Measurements from ENCODE around the gene MAFG. TPM values are rescaled to one million over a fixed set of nuclear protein-coding genes. Genes with fewer than 3 reads are reported as not detected.
A peak's percentile ranks its signal among the peaks of the same experiment; 100 is the strongest.

The MAFG gene
- total and polyA plus RNA-seq, 2 of the 13 experiments (the other 11 are each of a cell fraction or from before 2014, with no cell fraction given) = 14.5 to 20.0 TPM

DNA sequence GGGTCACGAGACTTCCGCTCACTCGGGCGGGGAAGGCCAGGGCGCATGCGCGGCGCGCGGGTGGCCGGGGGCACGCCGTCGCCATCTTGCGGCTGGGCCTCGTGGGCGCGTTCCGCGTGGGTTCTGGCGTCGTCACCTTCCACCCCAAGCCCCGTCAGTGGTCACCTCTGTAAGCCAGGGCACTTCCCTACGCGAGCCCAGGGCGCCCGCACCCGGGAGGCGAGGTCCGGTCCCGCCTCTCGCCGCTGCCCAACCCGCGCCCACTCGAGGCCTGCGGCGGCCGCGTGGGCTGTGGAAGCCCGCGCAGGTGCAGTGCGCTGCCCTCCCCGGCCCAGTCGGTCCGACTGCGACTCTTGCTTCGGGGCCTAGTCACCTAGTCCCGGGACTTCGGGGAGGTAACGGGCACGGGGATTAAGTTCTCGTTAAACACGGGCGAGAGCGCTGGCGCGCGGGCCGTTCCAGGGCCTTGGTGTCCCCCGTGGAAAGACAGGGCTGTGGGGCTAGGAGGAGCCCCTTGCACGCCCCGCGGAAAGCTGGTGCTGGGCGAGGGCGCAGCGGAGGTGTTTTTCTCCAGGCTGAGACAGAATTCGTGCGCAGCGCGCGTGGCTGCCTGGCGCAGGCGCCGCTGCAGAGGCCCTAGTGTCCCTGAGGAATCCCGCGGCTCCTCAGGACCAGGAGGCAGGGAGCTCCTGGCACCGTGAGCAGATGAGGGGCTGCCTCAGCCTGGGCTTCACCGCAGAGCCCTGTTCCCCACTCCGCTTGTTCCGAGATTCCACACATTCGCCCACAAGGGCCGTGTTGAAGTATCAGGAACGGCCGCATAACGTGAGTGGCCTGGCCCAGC, 55.9 kb downstream of the MAFG start (continued):
- TF ChIP-seq, protein P1, sequence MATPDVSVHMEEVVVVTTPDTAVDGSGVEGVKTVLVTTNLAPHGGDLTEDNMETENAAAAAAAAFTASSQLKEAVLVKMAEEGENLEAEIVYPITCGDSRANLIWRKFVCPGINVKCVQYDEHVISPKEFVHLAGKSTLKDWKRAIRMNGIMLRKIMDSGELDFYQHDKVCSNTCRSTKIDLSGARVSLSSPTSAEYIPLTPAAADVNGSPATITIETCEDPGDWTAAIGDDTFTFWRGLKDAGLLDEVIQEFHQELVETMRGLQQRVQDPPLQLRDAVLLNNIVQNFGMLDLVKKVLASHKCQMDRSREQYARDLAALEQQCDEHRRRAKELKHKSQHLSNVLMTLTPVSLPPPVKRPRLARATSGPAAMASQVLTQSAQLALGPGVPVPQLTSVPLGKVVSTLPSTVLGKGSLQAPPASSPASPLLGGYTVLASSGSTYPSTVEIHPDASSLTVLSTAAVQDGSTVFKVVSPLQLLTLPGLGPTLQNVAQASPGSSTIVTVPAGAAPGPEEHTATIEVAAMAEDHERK (CRISPR knock-in tag; IDR thresholded peaks at IDR 0.05; ENCODE audit: low read depth) = peak; percentile 70
- peak; percentile 74 for TF ChIP-seq ZZZ3 (CRISPR knock-in tag; IDR thresholded peaks at IDR 0.05; ENCODE audit: borderline replicate concordance)
- TF ChIP-seq, protein P2, sequence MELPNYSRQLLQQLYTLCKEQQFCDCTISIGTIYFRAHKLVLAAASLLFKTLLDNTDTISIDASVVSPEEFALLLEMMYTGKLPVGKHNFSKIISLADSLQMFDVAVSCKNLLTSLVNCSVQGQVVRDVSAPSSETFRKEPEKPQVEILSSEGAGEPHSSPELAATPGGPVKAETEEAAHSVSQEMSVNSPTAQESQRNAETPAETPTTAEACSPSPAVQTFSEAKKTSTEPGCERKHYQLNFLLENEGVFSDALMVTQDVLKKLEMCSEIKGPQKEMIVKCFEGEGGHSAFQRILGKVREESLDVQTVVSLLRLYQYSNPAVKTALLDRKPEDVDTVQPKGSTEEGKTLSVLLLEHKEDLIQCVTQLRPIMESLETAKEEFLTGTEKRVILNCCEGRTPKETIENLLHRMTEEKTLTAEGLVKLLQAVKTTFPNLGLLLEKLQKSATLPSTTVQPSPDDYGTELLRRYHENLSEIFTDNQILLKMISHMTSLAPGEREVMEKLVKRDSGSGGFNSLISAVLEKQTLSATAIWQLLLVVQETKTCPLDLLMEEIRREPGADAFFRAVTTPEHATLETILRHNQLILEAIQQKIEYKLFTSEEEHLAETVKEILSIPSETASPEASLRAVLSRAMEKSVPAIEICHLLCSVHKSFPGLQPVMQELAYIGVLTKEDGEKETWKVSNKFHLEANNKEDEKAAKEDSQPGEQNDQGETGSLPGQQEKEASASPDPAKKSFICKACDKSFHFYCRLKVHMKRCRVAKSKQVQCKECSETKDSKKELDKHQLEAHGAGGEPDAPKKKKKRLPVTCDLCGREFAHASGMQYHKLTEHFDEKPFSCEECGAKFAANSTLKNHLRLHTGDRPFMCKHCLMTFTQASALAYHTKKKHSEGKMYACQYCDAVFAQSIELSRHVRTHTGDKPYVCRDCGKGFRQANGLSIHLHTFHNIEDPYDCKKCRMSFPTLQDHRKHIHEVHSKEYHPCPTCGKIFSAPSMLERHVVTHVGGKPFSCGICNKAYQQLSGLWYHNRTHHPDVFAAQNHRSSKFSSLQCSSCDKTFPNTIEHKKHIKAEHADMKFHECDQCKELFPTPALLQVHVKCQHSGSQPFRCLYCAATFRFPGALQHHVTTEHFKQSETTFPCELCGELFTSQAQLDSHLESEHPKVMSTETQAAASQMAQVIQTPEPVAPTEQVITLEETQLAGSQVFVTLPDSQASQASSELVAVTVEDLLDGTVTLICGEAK (IDR thresholded peaks at IDR 0.05) = no peak
- TF ChIP-seq, protein P2 (CRISPR knock-in tag; IDR thresholded peaks at IDR 0.05) = peak; percentile 83; the same call in 1 of the 2 replicates
- TF ChIP-seq JUND (CRISPR knock-in tag; IDR thresholded peaks at IDR 0.05) = peak; percentile 84
- no peak for TF ChIP-seq DPF2 (CRISPR knock-in tag; IDR thresholded peaks at IDR 0.05; ENCODE audit: borderline replicate concordance, low read depth)
- peak; percentile 46; the same call in 1 of the 2 replicates for TF ChIP-seq NAIF1 (CRISPR knock-in tag; IDR thresholded peaks at IDR 0.05; ENCODE audit: borderline replicate concordance)
- peak in 1 of 2 experiments; percentile 10; a peak in 1 of 4 replicates for TF ChIP-seq NR2F1 (CRISPR knock-in tag; IDR thresholded peaks at IDR 0.05)
- TF ChIP-seq HOXA9 (CRISPR knock-in tag; IDR thresholded peaks at IDR 0.05; ENCODE audit: borderline replicate concordance) = peak; percentile 98
- no peak for TF ChIP-seq MTF2 (CRISPR knock-in tag; IDR thresholded peaks at IDR 0.05; ENCODE audit: borderline replicate concordance)
- no peak for TF ChIP-seq ISX (CRISPR knock-in tag; conservative IDR thresholded peaks at IDR 0.05)
- TF ChIP-seq SPEN (CRISPR knock-in tag; IDR thresholded peaks at IDR 0.05; ENCODE audit: low read depth) = peak; percentile 93
- TF ChIP-seq ZNF839 (CRISPR knock-in tag; IDR thresholded peaks at IDR 0.05; ENCODE audit: borderline replicate concordance) = peak; percentile 84
- TF ChIP-seq RFXAP (CRISPR knock-in tag; IDR thresholded peaks at IDR 0.05; ENCODE audit: borderline replicate concordance) = no peak; the same call in 1 of the 2 replicates
- TF ChIP-seq MAF1 (CRISPR knock-in tag; IDR thresholded peaks at IDR 0.05; ENCODE audit: borderline replicate concordance) = no peak
- TF ChIP-seq, protein P3, sequence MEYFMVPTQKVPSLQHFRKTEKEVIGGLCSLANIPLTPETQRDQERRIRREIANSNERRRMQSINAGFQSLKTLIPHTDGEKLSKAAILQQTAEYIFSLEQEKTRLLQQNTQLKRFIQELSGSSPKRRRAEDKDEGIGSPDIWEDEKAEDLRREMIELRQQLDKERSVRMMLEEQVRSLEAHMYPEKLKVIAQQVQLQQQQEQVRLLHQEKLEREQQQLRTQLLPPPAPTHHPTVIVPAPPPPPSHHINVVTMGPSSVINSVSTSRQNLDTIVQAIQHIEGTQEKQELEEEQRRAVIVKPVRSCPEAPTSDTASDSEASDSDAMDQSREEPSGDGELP (IDR thresholded peaks at IDR 0.05; ENCODE audit: borderline replicate concordance, low read depth) = peak; percentile 9; the same call in 1 of the 2 replicates
- TF ChIP-seq MEIS2 (CRISPR knock-in tag; IDR thresholded peaks at IDR 0.05) = peak; percentile 93

Measured in HepG2 (cell line).